ENCODE data around the gene UBALD2.
"Not testable (repeated sequence)": the region's sequence is repeated elsewhere in the genome, so short reads cannot be mapped to it uniquely, and the experiment has no call there.

Gene UBALD2

DNA sequence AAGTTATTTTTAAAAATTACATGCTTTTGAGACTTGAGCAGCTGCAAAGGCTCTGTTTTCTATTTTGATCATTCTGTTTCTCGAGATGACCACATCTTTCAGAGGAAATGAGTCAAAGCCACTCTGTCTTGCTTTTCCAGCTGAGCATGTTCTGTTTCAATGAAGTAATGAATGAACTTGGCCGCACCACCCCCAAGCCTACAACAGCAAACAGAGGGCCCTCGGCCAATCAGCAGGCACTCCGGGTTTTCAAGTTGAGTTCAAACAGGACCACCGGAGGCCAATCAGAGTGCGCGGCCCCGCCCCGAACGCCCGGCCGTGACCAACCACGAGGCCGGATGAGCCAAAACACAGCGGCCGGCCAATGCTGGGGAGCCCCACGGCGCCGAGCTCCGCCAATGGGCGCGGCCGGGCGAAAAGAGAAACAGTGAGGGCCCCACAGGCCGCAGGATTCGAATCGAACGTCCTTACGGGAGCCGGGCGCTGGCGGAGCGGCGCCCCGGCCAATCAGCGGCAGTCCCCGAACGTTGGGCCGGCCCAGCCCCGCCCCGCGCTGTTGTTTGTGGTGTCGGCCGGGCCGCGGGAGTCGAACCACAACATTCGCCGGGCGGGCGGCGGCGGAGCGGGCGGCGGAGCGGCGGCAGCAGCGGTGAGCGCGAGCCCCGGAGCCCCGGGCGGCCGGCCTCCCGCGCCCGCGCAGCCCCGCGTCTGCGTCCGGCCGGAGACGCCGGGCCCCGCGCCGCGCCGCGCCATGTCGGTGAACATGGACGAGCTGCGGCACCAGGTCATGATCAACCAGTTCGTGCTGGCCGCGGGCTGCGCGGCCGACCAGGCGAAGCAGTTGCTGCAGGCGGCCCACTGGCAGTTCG is at the start of gene UBALD2:
TSS of gene UBALD2 (plus strand) at position 594 of the 869 bp plus-strand sequence. CDS start at position 752, 158 bp downstream.
- Mint-ChIP-seq H3K27me3 (peaks cover 5% of the 10 kb centered on the region), H3K9me3 (no peaks in the 10 kb centered on the region), H3K4me1 (peaks cover 60% of the 10 kb centered on the region), H3K27ac (peak within 1 kb of the TSS; percentile 99), H3K36me3 (peaks cover 49% of the 10 kb centered on the region), H3K4me3 (peak within 1 kb of the TSS; percentile 96)
- CTCF ChIA-PET, result interaction anchor here (1.0 to 4.1 kb wide), 7 partner anchors 9 to 76 kb away, joined by 3 to 39 read pairs (median 4); no protein-coding TSS in a partner anchor
- peak; percentile 99 for DNase-seq

DNA sequence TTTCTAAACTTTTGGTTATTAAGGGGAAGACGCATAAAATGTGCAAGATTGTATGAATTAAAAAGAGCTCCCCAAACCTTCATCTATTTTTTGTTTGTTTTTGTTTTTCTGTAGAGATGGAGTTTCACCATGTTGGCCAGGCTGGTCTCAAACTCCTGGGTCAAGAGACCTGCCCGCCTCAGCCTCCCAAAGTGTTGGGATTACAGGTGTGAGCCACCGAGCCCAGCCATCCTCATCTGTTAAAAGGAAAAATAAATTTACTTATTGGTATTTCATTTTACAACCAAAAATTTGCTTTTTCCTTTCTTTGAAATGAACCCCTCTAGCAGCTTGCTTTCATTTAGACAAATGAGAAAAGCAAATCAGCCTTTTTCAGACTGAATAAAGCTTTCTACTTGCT is 48.1 kb upstream of the UBALD2 start:
- Mint-ChIP-seq H3K27ac (no peak overlapping the region), H3K27me3 (no peaks in the 10 kb centered on the region), H3K9me3 (no peaks in the 10 kb centered on the region), H3K36me3 (peaks cover 45% of the 10 kb centered on the region), H3K4me1 (peaks cover 60% of the 10 kb centered on the region), H3K4me3 (no peak overlapping the region)
- DNase-seq, result no peak
- CTCF ChIA-PET, result interaction anchor here (1.0 to 2.6 kb wide), 3 partner anchors 9 to 37 kb away, joined by 4 to 9 read pairs (median 5); no protein-coding TSS in a partner anchor

DNA sequence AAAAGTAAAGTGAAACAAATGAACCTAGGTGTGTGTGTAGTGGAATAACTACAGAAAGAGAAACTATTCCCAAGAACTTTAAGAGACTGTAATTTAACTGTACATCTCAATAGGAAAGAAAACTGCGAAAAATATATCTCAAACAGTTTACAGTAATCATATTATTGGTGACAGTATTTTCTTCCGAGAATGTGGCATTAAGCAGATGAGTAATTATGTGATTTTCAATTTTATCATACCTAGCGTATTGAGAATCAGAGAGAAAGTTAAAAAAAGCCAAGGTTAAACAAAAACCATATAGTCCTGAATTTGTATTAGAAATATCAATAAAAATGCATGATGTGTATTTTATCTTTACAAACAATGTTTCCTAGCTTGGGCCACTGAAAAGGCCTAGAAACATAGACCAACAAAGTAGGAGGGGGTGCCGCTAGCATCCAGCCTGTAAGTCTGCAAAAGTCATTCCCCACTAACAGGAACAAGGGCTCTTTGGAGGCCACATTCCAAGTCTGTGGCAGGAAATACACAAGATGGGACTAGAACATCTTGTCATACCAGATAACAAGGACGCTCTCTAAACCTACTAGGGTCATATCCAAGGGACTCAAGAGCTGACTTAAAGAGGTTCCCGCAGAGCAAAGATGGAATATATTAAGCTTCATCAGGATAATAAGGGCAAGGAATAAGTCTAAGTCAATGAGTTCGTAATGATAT is 45.3 kb upstream of the UBALD2 start:
- Mint-ChIP-seq H3K27me3 (no peaks in the 10 kb centered on the region), H3K4me1 (peaks cover 42% of the 10 kb centered on the region), H3K27ac (no peak overlapping the region), H3K9me3 (no peaks in the 10 kb centered on the region), H3K36me3 (peaks cover 47% of the 10 kb centered on the region), H3K4me3 (no peak overlapping the region)
- CTCF ChIA-PET, result no interaction called here
- no peak for DNase-seq

DNA sequence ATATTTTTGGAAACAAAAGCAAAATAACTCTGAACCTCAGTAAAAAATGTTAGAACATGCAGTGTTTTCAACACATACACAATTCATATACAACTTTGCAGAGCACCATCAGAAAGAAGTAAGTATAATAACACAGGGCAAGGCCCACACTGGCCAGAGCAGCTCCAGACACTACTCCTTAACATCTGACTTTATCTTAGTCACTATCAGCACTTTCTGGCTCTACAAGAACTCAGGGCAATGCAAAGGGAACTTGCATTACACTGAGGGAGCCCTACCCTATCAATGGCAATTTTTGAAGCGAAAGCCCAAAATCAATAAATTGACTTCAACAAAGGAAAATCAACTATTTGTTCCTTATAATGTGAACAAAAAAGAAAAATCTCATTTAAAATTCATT is 41.3 kb upstream of the UBALD2 start:
- Mint-ChIP-seq H3K9me3 (no peaks in the 10 kb centered on the region), H3K4me3 (no peak overlapping the region), H3K36me3 (peaks cover 47% of the 10 kb centered on the region), H3K27me3 (no peaks in the 10 kb centered on the region), H3K27ac (peak overlapping the region; percentile 45), H3K4me1 (peaks cover 39% of the 10 kb centered on the region)
- CTCF ChIA-PET, result no interaction called here
- no peak for DNase-seq

DNA sequence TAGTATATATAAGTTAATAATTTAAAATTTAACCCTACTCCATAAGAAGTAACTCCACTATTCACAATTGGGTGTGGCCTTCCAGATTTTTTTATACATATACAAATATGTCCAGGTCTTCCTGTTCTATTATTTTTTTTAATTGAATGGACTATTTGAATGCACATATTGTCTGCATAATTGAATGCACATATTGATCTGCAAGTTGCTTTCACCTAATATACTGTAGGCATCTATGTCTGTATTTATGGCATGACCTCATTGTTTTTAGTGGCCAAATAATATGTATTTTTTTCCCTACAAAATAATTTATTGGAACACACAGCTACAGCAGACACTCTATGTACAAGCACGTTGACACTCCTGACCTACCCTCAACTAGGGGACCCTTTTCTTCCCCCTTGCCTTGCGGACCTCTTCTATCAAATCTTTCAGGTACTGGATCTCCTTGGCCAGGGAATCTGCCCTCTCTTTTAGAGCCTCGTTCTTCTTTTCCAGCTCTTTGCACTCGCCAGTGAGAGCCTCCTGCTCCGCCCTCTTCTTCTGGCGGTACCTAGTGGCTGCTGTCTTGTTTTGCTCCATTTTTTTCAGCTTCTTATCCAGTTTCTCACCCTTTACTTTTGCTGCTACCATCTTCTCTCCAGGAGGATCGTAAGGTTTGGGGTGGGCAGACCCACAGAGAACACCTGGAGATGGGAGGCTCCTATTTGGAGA is 39.6 kb upstream of the UBALD2 start:
- peaks cover 52% of the 10 kb centered on the region for H3K36me3 Mint-ChIP-seq
- DNase-seq, H3K27me3 Mint-ChIP-seq, H3K4me3 Mint-ChIP-seq, H3K9me3 Mint-ChIP-seq, H3K27ac Mint-ChIP-seq, CTCF ChIA-PET: not testable (repeated sequence)
- H3K4me1 Mint-ChIP-seq, result peaks cover 44% of the 10 kb centered on the region

DNA sequence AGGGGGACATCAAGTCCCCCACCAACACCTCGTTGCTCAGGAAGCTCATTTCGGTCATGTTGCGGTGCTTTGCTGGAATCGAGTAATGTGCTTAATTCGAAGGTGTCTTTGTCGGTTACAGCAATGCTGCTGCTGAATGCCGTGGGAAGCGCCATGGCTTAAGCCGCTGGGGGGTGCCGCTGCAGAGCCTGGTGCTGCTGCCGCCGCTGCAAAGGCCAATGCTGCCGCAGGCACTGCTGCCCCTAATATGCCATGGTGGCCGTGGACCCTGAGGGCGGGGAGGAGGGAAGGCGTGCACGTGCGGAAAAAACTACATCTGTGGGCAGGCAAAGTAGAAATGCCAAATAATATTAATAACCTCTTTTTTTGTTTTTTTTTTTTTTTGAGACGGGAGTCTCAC is 38.4 kb upstream of the UBALD2 start:
- peaks cover 51% of the 10 kb centered on the region for H3K36me3 Mint-ChIP-seq
- CTCF ChIA-PET, H3K9me3 Mint-ChIP-seq, H3K27me3 Mint-ChIP-seq, DNase-seq, H3K4me3 Mint-ChIP-seq: not testable (repeated sequence)
- H3K27ac Mint-ChIP-seq, result peak overlapping the region; percentile 43
- peaks cover 45% of the 10 kb centered on the region for H3K4me1 Mint-ChIP-seq

DNA sequence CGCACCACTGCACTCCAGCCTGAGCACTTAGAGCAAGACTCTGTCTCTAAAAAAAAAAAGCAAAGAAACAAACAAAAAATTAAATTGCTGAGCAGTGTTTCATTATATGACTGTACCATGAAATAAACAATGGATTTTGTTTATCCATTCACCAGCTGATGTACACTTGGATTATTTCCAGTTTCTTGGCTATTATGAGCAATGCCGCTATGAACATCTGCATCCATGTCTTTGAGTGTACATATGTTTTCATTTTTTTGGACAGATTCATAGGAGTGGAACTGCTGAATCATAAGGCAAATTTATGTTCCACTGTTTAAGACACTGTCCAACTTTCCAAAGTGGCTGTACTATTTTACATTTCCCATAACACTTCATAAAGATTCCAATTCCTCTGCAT is 32.8 kb upstream of the UBALD2 start:
- no peak overlapping the region for H3K4me3 Mint-ChIP-seq
- H3K27ac Mint-ChIP-seq, result no peak overlapping the region
- H3K9me3 Mint-ChIP-seq, result peaks cover 2% of the 10 kb centered on the region
- CTCF ChIA-PET, result interaction anchor here (1.2 to 1.8 kb wide), 2 partner anchors 17 to 47 kb away, joined by 4 to 5 read pairs; no protein-coding TSS in a partner anchor
- no peaks in the 10 kb centered on the region for H3K27me3 Mint-ChIP-seq
- peaks cover 59% of the 10 kb centered on the region for H3K36me3 Mint-ChIP-seq
- peaks cover 64% of the 10 kb centered on the region for H3K4me1 Mint-ChIP-seq
- no peak for DNase-seq

DNA sequence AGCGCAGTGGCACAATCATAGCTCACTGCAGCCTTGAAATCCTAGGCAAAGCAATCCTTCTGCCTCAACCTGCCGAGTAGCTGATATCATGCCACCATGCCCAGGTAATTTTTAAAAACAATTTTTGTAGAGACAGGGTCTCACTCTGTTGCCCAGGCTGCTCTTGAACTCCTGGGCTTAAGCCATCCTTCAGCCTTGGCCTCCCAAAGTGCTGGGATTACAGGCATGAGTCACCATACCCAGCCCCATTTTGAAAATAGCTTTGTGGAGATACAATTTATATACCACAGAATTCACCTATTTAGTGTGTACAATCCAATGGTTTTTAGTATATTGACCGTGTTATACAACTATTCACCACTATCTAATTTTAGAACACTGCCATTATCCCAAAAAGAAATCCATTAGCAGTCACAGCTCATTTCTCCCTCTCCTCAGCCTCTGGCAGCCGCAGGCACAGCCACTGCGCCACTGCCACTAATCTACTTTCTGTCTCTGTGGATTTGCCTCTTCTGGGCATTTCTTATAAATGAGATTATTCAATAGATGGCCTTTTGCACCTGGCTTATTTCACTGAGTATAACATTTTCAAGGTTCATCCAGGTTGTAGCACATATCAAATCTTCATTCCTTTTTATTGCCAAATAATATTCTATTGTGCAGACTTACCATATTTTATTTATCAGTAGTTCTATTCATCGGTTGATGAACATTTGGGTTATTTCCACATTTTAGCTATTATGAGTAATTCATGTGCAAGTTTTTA is 31.4 kb upstream of the UBALD2 start:
- peaks cover 66% of the 10 kb centered on the region for H3K36me3 Mint-ChIP-seq
- peaks cover 2% of the 10 kb centered on the region for H3K9me3 Mint-ChIP-seq
- no peaks in the 10 kb centered on the region for H3K27me3 Mint-ChIP-seq
- no peak for DNase-seq
- H3K4me3 Mint-ChIP-seq, result no peak overlapping the region
- CTCF ChIA-PET, result interaction anchor here (1.8 kb wide), 1 partner anchor 46 kb away, joined by 4 read pairs; no protein-coding TSS in a partner anchor
- H3K27ac Mint-ChIP-seq, result peak overlapping the region; percentile 65
- peaks cover 71% of the 10 kb centered on the region for H3K4me1 Mint-ChIP-seq

DNA sequence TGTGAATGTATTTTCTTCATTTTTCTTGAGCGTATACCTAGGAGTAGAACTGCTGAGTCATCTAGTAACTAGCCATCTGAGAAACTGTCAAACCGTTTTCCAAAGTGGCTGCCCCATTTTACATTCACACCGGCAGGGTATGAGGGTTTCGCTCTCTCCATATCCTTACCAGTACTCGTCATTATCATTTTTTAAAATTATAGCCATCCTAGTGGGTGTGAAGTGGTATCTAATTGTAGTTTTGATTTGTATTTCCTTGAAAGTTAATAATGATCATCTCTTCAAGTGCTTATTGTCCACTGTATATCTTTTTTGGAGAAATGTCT is 30.8 kb upstream of the UBALD2 start:
- Mint-ChIP-seq H3K27ac (no peak overlapping the region), H3K36me3 (peaks cover 66% of the 10 kb centered on the region), H3K9me3 (peaks cover 2% of the 10 kb centered on the region), H3K4me3 (no peak overlapping the region), H3K4me1 (peaks cover 70% of the 10 kb centered on the region), H3K27me3 (no peaks in the 10 kb centered on the region)
- no peak for DNase-seq
- CTCF ChIA-PET, result interaction anchor here (1.8 kb wide), 1 partner anchor 45 kb away, joined by 4 read pairs; no protein-coding TSS in a partner anchor

DNA sequence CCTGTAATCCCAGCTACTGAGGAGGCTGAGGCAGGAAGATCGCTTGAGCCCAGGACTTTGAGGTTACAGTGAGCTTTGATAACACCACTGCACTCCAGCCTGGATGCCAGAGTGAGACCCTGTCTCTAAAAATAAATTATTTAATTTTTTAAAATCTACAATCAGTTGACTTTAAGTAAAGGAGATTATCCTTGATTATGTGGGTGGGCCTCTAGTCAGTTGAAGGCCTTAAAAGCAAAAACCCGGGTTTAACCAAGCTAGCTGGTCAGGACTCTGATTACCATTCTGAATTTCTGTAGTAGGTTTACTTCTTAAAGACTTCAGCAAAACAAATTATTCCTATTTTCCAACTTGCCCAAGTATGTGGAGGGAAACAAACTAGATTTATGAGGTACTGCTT is 29.3 kb upstream of the UBALD2 start:
- DNase-seq, result no peak
- H3K4me3 Mint-ChIP-seq, result no peak overlapping the region
- peaks cover 56% of the 10 kb centered on the region for H3K36me3 Mint-ChIP-seq
- peaks cover 2% of the 10 kb centered on the region for H3K9me3 Mint-ChIP-seq
- CTCF ChIA-PET, result interaction anchor here (1.1 kb wide), 1 partner anchor 11 kb away, joined by 3 read pairs; no protein-coding TSS in a partner anchor
- H3K27ac Mint-ChIP-seq, result no peak overlapping the region
- no peaks in the 10 kb centered on the region for H3K27me3 Mint-ChIP-seq
- H3K4me1 Mint-ChIP-seq, result peaks cover 65% of the 10 kb centered on the region

DNA sequence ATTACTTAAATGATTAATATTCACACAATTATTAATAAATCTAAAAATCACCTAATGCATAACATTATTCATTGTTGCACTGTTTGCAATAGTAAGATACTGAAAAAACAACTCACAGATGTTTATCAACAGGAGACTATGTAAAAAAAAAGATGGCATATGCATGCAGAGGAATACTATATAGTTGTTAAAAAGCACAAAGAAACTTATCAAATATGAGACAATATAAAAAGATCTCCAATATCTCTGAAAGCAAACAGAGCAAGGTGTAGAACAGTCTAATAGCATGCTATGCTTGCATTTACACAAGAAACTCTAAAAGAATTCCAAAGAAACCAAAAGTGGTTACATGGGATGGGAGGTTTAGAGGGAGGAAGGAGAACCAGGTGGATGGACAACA is 28.5 kb upstream of the UBALD2 start:
- peaks cover 67% of the 10 kb centered on the region for H3K4me1 Mint-ChIP-seq
- CTCF ChIA-PET, result interaction anchor here (0.7 to 1.1 kb wide), 2 partner anchors 10 to 116 kb away, joined by 3 read pairs; no protein-coding TSS in a partner anchor

DNA sequence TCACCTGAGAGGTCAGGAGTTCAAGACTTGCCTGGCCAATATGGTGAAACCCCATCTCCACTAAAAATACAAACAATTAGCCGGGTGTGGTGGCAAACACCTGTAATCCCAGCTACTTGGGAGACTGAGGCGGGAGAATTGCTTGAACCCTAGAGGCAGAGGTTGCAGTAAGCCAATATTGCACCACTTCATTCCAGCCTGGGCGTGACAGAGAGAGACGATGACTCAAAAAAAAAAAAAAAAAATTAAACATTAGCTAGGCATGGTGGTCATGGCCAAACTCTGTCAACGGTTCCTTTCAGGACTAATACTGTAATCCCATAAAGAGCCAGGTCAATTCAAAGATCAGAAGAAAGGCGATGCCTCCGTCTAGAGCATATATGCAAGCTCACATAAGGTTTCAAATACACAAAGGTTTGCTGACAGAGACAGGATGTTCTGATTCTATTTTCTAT is 27.3 kb upstream of the UBALD2 start:
- H3K27me3 Mint-ChIP-seq, result no peaks in the 10 kb centered on the region
- H3K4me1 Mint-ChIP-seq, result peaks cover 73% of the 10 kb centered on the region
- DNase-seq, result no peak
- peaks cover 2% of the 10 kb centered on the region for H3K9me3 Mint-ChIP-seq
- CTCF ChIA-PET, result interaction anchor here (0.9 to 1.9 kb wide), 5 partner anchors 8 to 56 kb away, joined by 3 to 5 read pairs (median 4); partner anchors contain the start of gene UBALD2
- H3K36me3 Mint-ChIP-seq, result peaks cover 48% of the 10 kb centered on the region
- H3K4me3 Mint-ChIP-seq, result peak overlapping the region; percentile 87
- H3K27ac Mint-ChIP-seq, result peak overlapping the region; percentile 79

More for the DNA sequence above, 28.5 kb upstream of the UBALD2 start:
- H3K27ac Mint-ChIP-seq, result no peak overlapping the region
- no peaks in the 10 kb centered on the region for H3K27me3 Mint-ChIP-seq
- H3K36me3 Mint-ChIP-seq, result peaks cover 59% of the 10 kb centered on the region
- H3K9me3 Mint-ChIP-seq, result peaks cover 2% of the 10 kb centered on the region
- no peak overlapping the region for H3K4me3 Mint-ChIP-seq
- DNase-seq, result no peak

DNA sequence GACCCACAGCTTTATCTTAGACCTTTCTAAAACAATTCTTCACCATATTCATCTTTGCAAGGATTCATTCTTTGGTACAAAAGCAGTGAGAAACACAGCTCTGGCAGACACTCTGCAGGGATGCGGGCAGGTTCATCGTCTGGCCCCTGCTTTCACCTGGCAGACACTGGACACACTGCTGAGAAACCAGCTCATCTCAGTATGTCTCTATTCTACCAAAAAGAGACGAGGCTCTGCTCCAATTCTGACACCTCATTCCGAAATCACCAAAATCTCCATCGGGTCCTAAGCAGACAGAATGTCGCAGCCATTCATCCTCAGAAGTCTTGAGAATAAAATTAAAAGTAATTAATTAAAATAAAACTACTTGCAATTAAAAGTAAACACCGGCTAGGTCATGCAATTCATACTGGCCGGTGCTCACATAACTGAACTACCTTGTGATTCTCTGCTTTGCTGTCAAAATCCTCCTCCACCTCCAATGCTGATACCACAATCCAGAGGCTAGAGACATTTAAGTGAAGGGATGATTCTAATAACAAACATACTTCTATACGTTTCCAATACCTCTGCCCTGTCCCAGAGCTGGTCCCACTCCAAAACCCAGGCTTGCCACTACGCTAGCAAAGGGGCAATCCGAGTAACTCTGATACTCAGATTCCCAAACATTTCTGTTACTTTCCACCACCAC is 26.2 kb upstream of the UBALD2 start:
- CTCF ChIA-PET, result interaction anchor here (1.0 to 1.9 kb wide), 3 partner anchors 9 to 57 kb away, joined by 3 to 4 read pairs (median 4); no protein-coding TSS in a partner anchor
- Mint-ChIP-seq H3K36me3 (peaks cover 43% of the 10 kb centered on the region), H3K27me3 (no peaks in the 10 kb centered on the region), H3K9me3 (peaks cover 2% of the 10 kb centered on the region), H3K27ac (peak overlapping the region; percentile 86), H3K4me3 (peak overlapping the region; percentile 87), H3K4me1 (peaks cover 77% of the 10 kb centered on the region)
- DNase-seq, result no peak
